K562 (cell line): ENCODE results near the gene CDC42SE2. TPM values are rescaled to one million over a fixed set of nuclear protein-coding genes. Genes with fewer than 3 reads are reported as not detected.

Source experiments
- ATAC-seq: fragments of 200-7000 bp; cut with Tn5 transposase; 3 replicates; pipeline ENCODE4 v1.9.1; 2020; ENCODE audit warnings: moderate library complexity
- BruUV-seq: library from RNA; stranded (reverse); fragments of 400-500 nt; replicated peaks from 2 replicates; lab custom pipeline; 2021; lab: Mats Ljungman, UMichigan
- CTCF ChIA-PET: fragments of 300-600 bp; formaldehyde crosslinking; extraction: SDS; loops from one replicate; lab custom pipeline; 2021; ENCODE audit warnings: low intra/inter-chr PET ratio; lab: Yijun Ruan, JAX
- POLR2A ChIA-PET: fragments of 300-600, 350-650 bp; sonication (Branson Sonifier 250); formaldehyde crosslinking; extraction: SDS; loops from one replicate; lab custom pipeline; 2021; ENCODE audit warnings: antibody characterized with exemption, inconsistent platforms; lab: Yijun Ruan, JAX
- DNase-seq, 4 experiments: peaks; one replicate each; pipeline versions ENCODE4 v3.0.0 to v3.0.0-alpha.2; 2011 to 2018; ENCODE audit warnings: low spot score in 3 of 4, mixed read lengths in 3 of 4; ENCODE audit errors: extremely low read depth in 1 of 4
- FAIRE-seq: peaks from 2 replicates; lab custom pipeline; 2011; peaks lifted over from hg19 to GRCh38; lab: Jason Lieb, UNC
- H2AFZ ChIP-seq: 2 replicates; pipeline ENCODE4 v1.6.0; 2011; ENCODE audit warnings: low read depth, low read length, control low read depth, inconsistent platforms
- H3K27ac ChIP-seq: fragments of 200-600 bp; 3 replicates; pipeline ENCODE4 v1.8.0; 2011; ENCODE audit warnings: low read depth, mild to moderate bottlenecking, control low read depth, inconsistent platforms, low read length, moderate library complexity, mixed read lengths; ENCODE audit errors: extremely low read depth
- H3K27me3 ChIP-seq, 2 experiments: fragments of 300-600 bp in 1 of 2; 2 replicates in 1 of 2; 3 replicates in 1 of 2; pipeline versions ENCODE4 v1.6.0 to v1.8.0; 2011; ENCODE audit warnings: inconsistent platforms in 2 of 2, low read length in 2 of 2, mild to moderate bottlenecking in 1 of 2, mixed read lengths in 1 of 2, moderate library complexity in 1 of 2; ENCODE audit not compliant: control insufficient read depth in 2 of 2, insufficient read depth in 2 of 2
- H3K36me3 ChIP-seq: fragments of 300-600 bp; 3 replicates; pipeline ENCODE4 v1.8.0; 2011; ENCODE audit warnings: mild to moderate bottlenecking, low read length, inconsistent platforms; ENCODE audit not compliant: control insufficient read depth, insufficient read depth
- H3K4me1 ChIP-seq, 2 experiments: fragments of 200-600 bp in 1 of 2; replicated peaks in 1 of 2; 2 replicates in 1 of 2; 3 replicates in 1 of 2; pipeline versions ENCODE4 v1.5.1 to v1.8.0; 2011; ENCODE audit warnings: inconsistent platforms in 2 of 2, low read length in 2 of 2, mild to moderate bottlenecking in 1 of 2, mixed read lengths in 1 of 2, moderate library complexity in 1 of 2; ENCODE audit not compliant: control insufficient read depth in 2 of 2, insufficient read depth in 2 of 2
- H3K4me2 ChIP-seq: 2 replicates; pipeline ENCODE4 v1.6.1; 2011; ENCODE audit warnings: low read length, control low read depth, inconsistent platforms, mixed read lengths; ENCODE audit not compliant: insufficient read depth
- H3K4me3 ChIP-seq: fragments of 200-600 bp; sonication (generic), shearing (Covaris generic); 2 replicates; pipeline ENCODE4 v1.5.1; 2016; ENCODE audit warnings: control low read depth, inconsistent platforms
- H3K79me2 ChIP-seq: fragments of 200-600 bp; 3 replicates; pipeline ENCODE4 v1.8.0; 2011; ENCODE audit warnings: low read length, inconsistent platforms; ENCODE audit not compliant: control insufficient read depth, insufficient read depth
- H3K9ac ChIP-seq, 2 experiments: 2 replicates each; pipeline versions ENCODE4 v1.6.0 to v1.6.1; 2011; ENCODE audit warnings: low read depth in 2 of 2, low read length in 2 of 2, control low read depth in 1 of 2, inconsistent platforms in 1 of 2, mild to moderate bottlenecking in 1 of 2, mixed read lengths in 1 of 2; ENCODE audit not compliant: insufficient read depth in 1 of 2
- H3K9me1 ChIP-seq: one replicate; pipeline ENCODE4 v1.6.0; 2011; ENCODE audit warnings: inconsistent platforms, mild to moderate bottlenecking, low read length, moderate library complexity; ENCODE audit not compliant: control insufficient read depth, insufficient read depth
- H3K9me3 ChIP-seq: replicated peaks from 2 replicates; pipeline ENCODE4 v1.5.1; 2011; ENCODE audit warnings: low read depth, low read length, inconsistent platforms; ENCODE audit not compliant: control insufficient read depth, insufficient read depth
- H4K20me1 ChIP-seq: replicated peaks from 2 replicates; pipeline ENCODE4 v1.6.1; 2011; ENCODE audit warnings: low read length, inconsistent platforms, mixed read lengths; ENCODE audit not compliant: control insufficient read depth, insufficient read depth
- ARNT ChIP-seq, 2 experiments: fragments of 450-650 bp; IDR thresholded peaks; 2 replicates each; pipeline ENCODE4 v1.6.1; 2016; ENCODE audit warnings: mild to moderate bottlenecking in 1 of 2
- ATF7 ChIP-seq: fragments of 450-650 bp; IDR thresholded peaks from 2 replicates; pipeline ENCODE4 v1.7.1; 2014; ENCODE audit warnings: mild to moderate bottlenecking, moderate library complexity
- CHD2 ChIP-seq: IDR thresholded peaks from 2 replicates; pipeline ENCODE4 v1.6.1; 2011; ENCODE audit warnings: low read depth, low read length
- CREB1 ChIP-seq, 2 experiments: sonication (generic) in 1 of 2; formaldehyde crosslinking in 1 of 2; IDR thresholded peaks; 2 replicates each; pipeline versions ENCODE4 v1.6.1 to v1.8.0; 2012 to 2022; ENCODE audit warnings: inconsistent platforms in 1 of 2, mild to moderate bottlenecking in 1 of 2, missing genetic modification reagents in 1 of 2, moderate library complexity in 1 of 2
- HNRNPK ChIP-seq: fragments of 200-400 bp; formaldehyde crosslinking; IDR thresholded peaks from one replicate; pipeline ENCODE4 v1.6.1; 2018; ENCODE audit warnings: mild to moderate bottlenecking, low read depth, low read length; ENCODE audit not compliant: poor library complexity, severe bottlenecking
- KDM1A ChIP-seq, 2 experiments: fragments of 450-650 bp; IDR thresholded peaks; 2 replicates each; pipeline ENCODE4 v1.6.1; 2016; ENCODE audit warnings: mild to moderate bottlenecking in 2 of 2
- MTA3 ChIP-seq: fragments of 450-650 bp; formaldehyde crosslinking; IDR thresholded peaks from 2 replicates; pipeline ENCODE4 v1.6.1; 2017; ENCODE audit warnings: mild to moderate bottlenecking, borderline replicate concordance
- PCBP1 ChIP-seq: fragments of 200-400 bp; formaldehyde crosslinking; IDR thresholded peaks from 2 replicates; pipeline ENCODE4 v1.6.1; 2018; ENCODE audit warnings: mild to moderate bottlenecking, low read depth, low read length; ENCODE audit not compliant: poor library complexity, severe bottlenecking
- PCBP2 ChIP-seq: fragments of 200-400 bp; formaldehyde crosslinking; IDR thresholded peaks from 2 replicates; pipeline ENCODE4 v1.6.1; 2018; ENCODE audit warnings: low read length, low read depth, mild to moderate bottlenecking, moderate library complexity; ENCODE audit not compliant: poor library complexity, severe bottlenecking
- PHTF2 ChIP-seq: fragments of 250-450 bp; sonication (Bioruptor Pico); IDR thresholded peaks from 2 replicates; pipeline ENCODE4 v1.5.0; 2021; ENCODE audit warnings: mild to moderate bottlenecking
- PML ChIP-seq: IDR thresholded peaks from 2 replicates; pipeline ENCODE4 v1.6.1; 2012; ENCODE audit warnings: low read length, inconsistent platforms
- ZBTB7A ChIP-seq: IDR thresholded peaks from 2 replicates; pipeline ENCODE4 v1.6.1; 2011; ENCODE audit warnings: low read depth, mild to moderate bottlenecking, low read length, moderate library complexity, borderline replicate concordance; ENCODE audit not compliant: control insufficient read depth
- WGBS: fragments of 100-300 bp; shearing (Covaris generic); methylation state at CpG from one replicate; pipeline ENCODE4 v1.1.6; 2016; ENCODE audit warnings: low coverage, mixed read lengths; ENCODE audit not compliant: insufficient coverage; ENCODE audit errors: missing lambda C conversion rate; 5-methylcytosine and 5-hydroxymethylcytosine counted together
- in situ Hi-C: fragments of 300-500 bp; cut with MboI; formaldehyde crosslinking; loops from 4 replicates; pipeline ENCODE4 v1.15.0; 2018; ENCODE audit warnings: inconsistent platforms, mixed read lengths
- intact Hi-C: fragments of 100-400 bp; cut with micrococcal nuclease; formaldehyde crosslinking; loops from 2 replicates; pipeline ENCODE4 v1.14.2; 2022
- polyA plus RNA-seq, 8 experiments: library from polyadenylated mRNA; depleted of rRNA in 4 of 8; stranded (reverse) in 5 of 8; unstranded in 3 of 8; fragments of >200 nt; fragmentation: Nextera tagmentation in 2 of 8; fragmentation: Illumina TruSeq in 1 of 8; extraction: Ambion mirVana in 2 of 8; extraction: Trizol in 1 of 8; gene quantifications; 2 replicates each; pipeline versions ENCODE4 v1.2.1 to v1.2.3, GENCODE V29; 2011 to 2014; ENCODE audit warnings: inconsistent platforms in 1 of 8, missing spikeins in 1 of 8
- total RNA-seq, 7 experiments: library from RNA; depleted of rRNA in 6 of 7; stranded (reverse); fragments of >200 nt in 6 of 7; fragmentation: Illumina TruSeq in 2 of 7; extraction: Trizol in 2 of 7; gene quantifications; 2 replicates each; pipeline versions ENCODE4 v1.2.1 to v1.2.3, GENCODE V29; 2011 to 2021; ENCODE audit warnings: low replicate concordance in 1 of 7

Gene CDC42SE2
- total and polyA plus RNA-seq, 9 of the 15 experiments (the other 6 are each of a cell fraction or from before 2014, with no cell fraction given) = 24.8 to 44.3 (median 32.7) TPM

DNA sequence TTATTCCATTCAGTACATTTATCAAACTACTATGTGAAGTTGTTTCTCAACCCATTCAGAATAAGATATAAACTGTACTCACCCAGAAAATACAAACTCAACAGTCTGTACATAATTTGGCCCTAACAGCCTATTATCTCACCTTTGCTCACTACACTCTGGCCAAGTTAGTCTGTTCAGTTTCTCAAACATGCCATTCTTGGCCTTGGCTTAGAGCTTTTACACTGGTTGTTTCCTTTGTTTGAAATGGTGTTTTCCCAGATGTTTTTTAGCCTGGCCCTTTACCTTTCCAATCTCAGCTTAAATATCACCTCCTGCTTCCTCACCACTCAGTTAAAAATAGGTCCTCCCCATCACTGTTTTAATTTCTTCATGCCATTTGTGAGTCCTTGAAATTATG lies 13.6 kb downstream of the CDC42SE2 start (continued):
- TF ChIP-seq CHD2 (no peak), PHTF2 (no peak), CREB1 (IDR thresholded peaks at IDR 0.05) (no peak), CREB1 (CRISPR knock-in tag; IDR thresholded peaks at IDR 0.05) (no peak), ZBTB7A (no peak), ARNT (IDR thresholded peaks at IDR 0.05) (no peak)

DNA sequence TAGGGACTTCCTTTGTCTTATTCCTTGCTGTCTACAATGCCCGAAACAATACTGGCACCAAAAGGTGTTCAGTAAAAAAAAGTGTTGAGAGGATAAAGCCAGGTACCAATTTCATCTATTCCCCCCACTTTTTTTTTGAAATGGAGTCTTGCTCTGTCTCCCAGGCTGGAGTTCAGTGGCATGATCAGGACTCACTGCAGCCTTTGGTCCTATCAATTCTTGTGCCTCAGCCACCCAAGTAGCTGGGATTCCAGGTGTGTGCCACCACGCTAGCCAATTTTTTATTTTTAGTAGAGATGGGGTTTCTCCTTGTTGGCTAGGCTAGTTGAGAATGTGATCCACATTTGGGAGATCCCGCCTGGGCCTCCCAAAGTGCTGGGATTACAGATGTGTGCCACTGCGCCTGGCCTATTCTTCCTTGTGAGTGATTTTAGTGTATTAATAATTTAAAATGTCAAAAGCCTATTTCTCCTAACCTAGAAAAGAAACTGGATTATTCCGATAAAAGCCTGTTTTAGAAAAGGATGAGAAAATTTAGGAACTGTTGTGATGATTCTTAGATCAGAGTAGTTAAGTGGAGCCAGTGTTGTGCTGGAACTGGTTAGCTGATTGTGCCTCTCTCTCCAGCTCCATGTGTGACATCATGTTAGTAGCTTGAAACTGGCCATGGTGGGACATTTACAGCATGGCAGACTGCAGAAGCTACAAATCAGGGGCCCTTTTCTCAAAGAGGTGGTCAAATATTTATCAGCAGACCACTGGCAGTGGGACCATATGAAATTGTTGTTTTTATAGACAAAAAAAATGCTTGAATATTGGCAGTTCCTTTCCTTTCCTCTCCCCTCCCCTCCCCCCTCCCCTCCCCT lies 14.3 kb downstream of the CDC42SE2 start:
- no peaks in the 10 kb centered on the region for H3K9me1 ChIP-seq
- no peaks in the 10 kb centered on the region for H4K20me1 ChIP-seq
- CTCF ChIA-PET = no interaction called here
- FAIRE-seq (peak; percentile 46), DNase-seq (no peak), ATAC-seq (no peak)
- in situ Hi-C loops (no loop called here), intact Hi-C loops (no loop called here)
- H3K36me3 ChIP-seq = no peaks in the 10 kb centered on the region; the same call in 2 of the 3 replicates
- WGBS = 99% methylated on average over 4 of the region's 5 CpGs
- H3K4me2 ChIP-seq = no peak overlapping the region
- no peak overlapping the region for H3K9ac ChIP-seq
- no peaks in the 10 kb centered on the region for H3K27me3 ChIP-seq
- H2AFZ ChIP-seq = no peak overlapping the region
- H3K27ac ChIP-seq = peak overlapping the region; percentile 47; the same call in 1 of the 3 replicates
- TF ChIP-seq KDM1A (IDR thresholded peaks at IDR 0.05) (peak in 1 of 2 experiments; percentile 35; a peak in 1 of 4 replicates), MTA3 (no peak), HNRNPK (peak; percentile 98), PML (no peak), PCBP1 (peak; percentile 99), ATF7 (no peak), PCBP2 (peak; percentile 96)
- no peak overlapping the region for H3K4me3 ChIP-seq
- H3K4me1 ChIP-seq = no peaks in the 10 kb centered on the region; a peak in 2 of 5 replicates
- BruUV-seq = no TSS peak
- H3K9me3 ChIP-seq = no peaks in the 10 kb centered on the region; the same call in 1 of the 2 replicates
- POLR2A ChIA-PET = interaction anchor here (0.5 to 1.1 kb wide), 3 partner anchors 9 to 13 kb away, joined by 3 read pairs; no protein-coding TSS in a partner anchor
- peaks cover 90% of the 10 kb centered on the region for H3K79me2 ChIP-seq
